NCI-H146 treated with DMSO at 0.1 percent for 48 hours (cell line): ENCODE measurements around the gene TMEFF2.

Experiments used
- DNase-seq: peaks from one replicate; lab custom pipeline; 2025; ENCODE audit not compliant: unreplicated experiment; lab: John Stamatoyannopoulos, UW

TMEFF2 gene

GRCh38 chr2:192023006-192023405, 171.7 kb downstream of the TMEFF2 start:
- no peak for DNase-seq

- no peak for DNase-seq
These were observed 176.9 kb downstream of the TMEFF2 start for GRCh38 chr2:192017844-192018243.

GRCh38 chr2:192016265-192016664, 178.5 kb downstream of the TMEFF2 start:
- no peak for DNase-seq

GRCh38 chr2:192013211-192013610, 181.5 kb downstream of the TMEFF2 start:
- DNase-seq, result no peak

- no peak for DNase-seq
These were observed 183.5 kb downstream of the TMEFF2 start for GRCh38 chr2:192011196-192011595.

GRCh38 chr2:192010073-192010472, 184.7 kb downstream of the TMEFF2 start:
- DNase-seq, result no peak

- DNase-seq, result peak; percentile 16
These were observed 187.0 kb downstream of the TMEFF2 start for GRCh38 chr2:192007581-192008228.

GRCh38 chr2:192005211-192005610, 189.5 kb downstream of the TMEFF2 start:
- no peak for DNase-seq

- DNase-seq, result no peak
These were observed 190.4 kb downstream of the TMEFF2 start for GRCh38 chr2:192004188-192004963.

GRCh38 chr2:192002418-192002817, 192.3 kb downstream of the TMEFF2 start:
- DNase-seq, result no peak

- DNase-seq, result no peak
These were observed 194.3 kb downstream of the TMEFF2 start for GRCh38 chr2:192000196-192000980.

- DNase-seq, result no peak
These were observed 195.5 kb downstream of the TMEFF2 start for GRCh38 chr2:191999101-191999841.

GRCh38 chr2:191995285-191995684, 199.4 kb downstream of the TMEFF2 start:
- no peak for DNase-seq

GRCh38 chr2:191994749-191995148, 200.0 kb downstream of the TMEFF2 start:
- no peak for DNase-seq

- DNase-seq, result no peak
These were observed 203.3 kb downstream of the TMEFF2 start for GRCh38 chr2:191991442-191991841.

- no peak for DNase-seq
These were observed 209.0 kb downstream of the TMEFF2 start for GRCh38 chr2:191985740-191986139.

GRCh38 chr2:191983591-191983990, 211.1 kb downstream of the TMEFF2 start:
- no peak for DNase-seq

- DNase-seq, result peak; percentile 74
These were observed 211.5 kb downstream of the TMEFF2 start for GRCh38 chr2:191983186-191983585.

GRCh38 chr2:191981706-191982105, 213.0 kb downstream of the TMEFF2 start:
- no peak for DNase-seq

GRCh38 chr2:191980483-191980882, 214.2 kb downstream of the TMEFF2 start:
- DNase-seq, result no peak

GRCh38 chr2:191979221-191979730, 215.5 kb downstream of the TMEFF2 start:
- DNase-seq, result no peak
